NCI-H774 (cell line): ENCODE measurements around the gene LCA5L.
"Not testable (repeated sequence)": the region's sequence is repeated elsewhere in the genome, so short reads cannot be mapped to it uniquely, and the experiment has no call there.

ENCODE experiments used
- DNase-seq: peaks from one replicate; lab custom pipeline; 2025; lab: John Stamatoyannopoulos, UW

LCA5L gene

DNA sequence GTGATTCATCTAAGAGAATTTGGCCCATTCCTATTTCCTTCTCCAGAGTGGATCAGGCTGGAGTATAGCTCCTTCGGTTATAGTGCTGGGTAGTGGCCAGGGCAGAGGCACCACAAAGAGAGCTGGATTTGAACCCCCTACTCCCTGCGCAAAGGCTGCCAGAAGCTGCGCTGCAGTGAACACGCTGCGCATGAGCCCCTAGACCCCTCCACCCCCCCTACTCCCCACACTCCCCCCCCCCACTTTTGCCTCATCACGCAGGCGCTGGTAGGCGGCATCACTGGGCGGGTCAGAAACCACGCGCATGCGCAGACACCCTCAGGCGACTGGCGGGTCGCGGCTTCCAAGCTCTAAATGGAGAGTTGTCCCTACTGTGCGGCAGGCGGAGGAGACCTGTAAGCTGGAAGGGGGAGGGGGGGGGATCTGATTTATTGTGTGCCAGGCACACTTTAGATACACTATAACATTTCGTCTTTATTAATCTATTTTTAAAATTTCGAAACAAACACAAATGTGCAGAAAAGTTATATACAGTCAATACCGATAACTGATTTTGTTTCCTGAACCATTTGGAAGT, 58.0 kb downstream of the LCA5L start:
- peak; percentile 89 for DNase-seq

- DNase-seq: no peak
Observed at GRCh38 chr21:39386899-39387298, 58.7 kb downstream of the LCA5L start.

GRCh38 chr21:39386194-39386593, 59.4 kb downstream of the LCA5L start:
- no peak for DNase-seq

DNA sequence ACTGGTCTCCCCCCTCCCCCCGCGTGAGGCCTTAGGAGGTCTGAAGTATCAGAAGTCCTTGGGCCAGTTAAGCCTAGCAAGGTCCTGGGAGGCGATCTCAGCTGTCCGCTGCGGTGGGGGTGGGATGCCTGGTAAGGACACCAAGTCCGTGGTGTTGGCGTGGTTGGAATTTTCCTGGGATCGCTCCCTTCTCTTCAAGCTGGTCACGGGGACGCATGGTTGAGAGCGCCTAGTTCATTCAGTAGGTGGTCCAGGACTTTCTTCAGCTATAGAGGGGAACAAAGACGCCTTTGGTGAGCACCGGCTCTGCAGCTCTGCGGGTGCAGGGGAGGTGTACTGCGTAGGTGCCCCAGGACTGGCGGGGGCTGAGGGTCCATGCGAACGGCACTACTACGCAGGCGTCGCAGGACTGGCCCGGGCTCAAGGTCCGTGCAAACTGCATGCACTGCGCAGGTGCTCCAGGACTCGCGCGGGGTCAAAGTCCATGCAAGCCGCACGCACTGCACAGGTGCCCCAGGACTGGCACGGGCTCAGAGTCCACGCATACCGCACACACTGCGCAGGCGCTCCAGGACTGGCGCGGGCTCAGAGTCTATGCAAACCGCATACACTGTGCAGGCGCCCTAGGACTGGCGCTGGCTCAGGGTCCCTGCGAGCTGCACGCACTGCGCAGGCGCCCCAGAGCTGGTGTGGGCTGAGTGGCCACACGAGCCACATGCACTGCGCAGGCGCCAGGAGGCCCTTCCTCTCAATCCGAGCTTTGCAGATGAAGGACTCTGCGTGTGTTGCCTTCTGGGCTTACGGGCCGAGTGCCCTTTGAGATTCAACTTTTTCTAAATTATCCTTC, 60.1 kb downstream of the LCA5L start:
- DNase-seq: no peak

DNA sequence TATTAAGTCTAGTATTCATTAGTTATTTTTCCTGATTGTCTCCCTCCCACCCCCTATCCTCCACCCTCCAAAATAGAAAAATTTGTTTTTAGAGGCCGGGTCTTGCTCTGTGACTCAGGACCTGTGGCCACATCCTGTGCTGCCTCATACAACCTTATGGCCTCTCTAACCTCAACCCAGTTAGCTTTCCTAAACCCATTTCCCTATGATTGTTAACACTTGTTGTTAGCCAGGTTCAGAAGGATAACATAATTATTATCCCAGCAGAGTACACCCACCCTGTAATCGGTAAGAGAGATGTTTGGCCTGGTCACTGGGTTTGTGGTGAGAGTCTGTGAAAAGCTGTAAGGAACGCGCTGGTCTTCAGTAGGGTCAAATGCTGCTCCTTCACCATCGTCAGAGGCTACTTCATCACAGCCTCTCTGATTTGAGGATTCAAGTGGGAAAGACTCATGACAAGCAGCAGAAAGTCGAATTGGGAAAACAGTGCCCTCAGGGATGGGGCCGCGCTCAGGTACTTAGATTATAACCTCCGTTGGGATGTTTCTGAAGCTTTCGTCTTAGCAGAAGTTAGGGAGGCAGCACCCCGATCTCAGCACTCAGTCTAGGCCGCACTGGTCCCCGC, 60.8 kb downstream of the LCA5L start:
- DNase-seq: no peak

DNA sequence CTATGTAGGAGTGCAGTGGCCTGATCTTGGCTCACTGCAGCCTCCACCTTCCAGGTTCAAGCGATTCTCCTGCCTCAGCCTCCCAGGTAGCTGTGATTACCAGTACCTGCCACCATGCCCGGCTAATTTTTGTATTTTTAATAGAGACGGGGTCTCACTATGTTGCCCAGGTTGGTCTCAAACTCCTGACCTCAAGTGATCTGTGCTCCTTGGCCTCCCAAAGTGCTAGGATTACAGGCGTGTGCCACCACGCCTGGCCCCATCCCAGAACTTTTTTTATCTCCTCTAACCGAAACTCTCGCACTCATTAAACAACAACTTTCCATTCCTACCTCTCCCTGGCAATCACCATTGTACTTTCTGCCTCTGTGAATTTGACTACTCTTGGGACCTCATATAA, 63.5 kb downstream of the LCA5L start:
- not testable (repeated sequence) for DNase-seq

DNA sequence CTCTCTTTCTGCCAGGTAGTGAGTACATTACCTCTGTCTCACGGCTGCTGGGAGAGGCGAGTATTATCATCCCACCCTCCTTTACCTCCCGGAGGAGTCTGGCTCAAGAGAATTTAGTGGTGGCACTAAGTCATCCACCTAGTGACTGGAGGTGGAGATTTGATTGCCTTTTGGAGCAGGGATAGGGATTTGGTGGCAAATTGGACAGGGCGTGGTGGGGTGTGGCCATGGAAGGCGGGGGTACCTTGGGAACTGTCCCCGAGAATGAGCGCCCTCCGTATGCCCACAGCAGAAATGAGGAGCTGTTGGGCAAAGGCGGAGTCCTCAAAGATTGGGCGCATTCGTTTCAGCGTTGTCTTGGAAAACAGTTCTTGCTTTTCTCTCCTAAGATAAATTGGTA, 64.6 kb downstream of the LCA5L start:
- DNase-seq: no peak

DNA sequence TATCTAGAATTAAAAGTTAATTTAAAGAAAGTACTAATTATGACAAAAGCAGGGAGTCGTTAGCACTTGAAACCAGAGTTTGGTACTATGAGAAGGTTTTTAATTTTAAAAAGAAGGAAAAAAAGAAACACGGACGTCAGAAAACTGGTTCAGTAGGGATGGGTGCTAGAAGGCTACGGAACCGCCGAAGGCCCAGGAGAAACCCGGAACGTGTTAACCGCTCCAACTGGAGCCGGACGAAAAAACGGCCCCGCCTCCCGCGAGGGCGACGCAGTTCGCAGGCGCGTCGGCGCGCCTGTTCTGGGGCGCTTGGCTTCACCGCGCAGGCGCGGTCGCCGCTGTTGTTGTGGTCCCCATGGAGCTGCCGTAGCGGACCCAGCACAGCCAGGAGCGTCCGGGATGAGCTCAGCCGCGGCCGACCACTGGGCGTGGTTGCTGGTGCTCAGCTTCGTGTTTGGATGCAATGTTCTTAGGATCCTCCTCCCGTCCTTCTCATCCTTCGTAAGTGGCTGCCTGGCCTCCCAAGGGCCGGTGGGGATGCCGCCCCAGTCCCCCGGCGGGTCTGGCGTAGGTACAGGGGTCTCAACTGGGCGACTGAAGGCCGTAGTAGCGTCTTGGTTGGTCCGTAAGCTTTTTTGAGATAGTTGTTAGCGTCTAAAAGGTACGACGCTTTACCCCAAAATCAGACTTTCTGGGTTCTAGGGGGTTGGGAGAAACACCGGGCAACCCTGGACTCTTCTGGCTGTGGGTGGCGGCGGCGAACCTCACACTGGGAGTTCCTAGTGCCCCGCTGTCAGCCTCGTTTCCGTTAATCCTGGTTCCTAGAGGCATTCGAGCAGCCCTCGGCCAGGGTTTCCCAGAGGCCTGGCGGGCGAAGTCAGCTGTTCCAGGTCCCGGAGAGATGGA, 65.3 kb downstream of the LCA5L start:
- peak; percentile 84 for DNase-seq

DNA sequence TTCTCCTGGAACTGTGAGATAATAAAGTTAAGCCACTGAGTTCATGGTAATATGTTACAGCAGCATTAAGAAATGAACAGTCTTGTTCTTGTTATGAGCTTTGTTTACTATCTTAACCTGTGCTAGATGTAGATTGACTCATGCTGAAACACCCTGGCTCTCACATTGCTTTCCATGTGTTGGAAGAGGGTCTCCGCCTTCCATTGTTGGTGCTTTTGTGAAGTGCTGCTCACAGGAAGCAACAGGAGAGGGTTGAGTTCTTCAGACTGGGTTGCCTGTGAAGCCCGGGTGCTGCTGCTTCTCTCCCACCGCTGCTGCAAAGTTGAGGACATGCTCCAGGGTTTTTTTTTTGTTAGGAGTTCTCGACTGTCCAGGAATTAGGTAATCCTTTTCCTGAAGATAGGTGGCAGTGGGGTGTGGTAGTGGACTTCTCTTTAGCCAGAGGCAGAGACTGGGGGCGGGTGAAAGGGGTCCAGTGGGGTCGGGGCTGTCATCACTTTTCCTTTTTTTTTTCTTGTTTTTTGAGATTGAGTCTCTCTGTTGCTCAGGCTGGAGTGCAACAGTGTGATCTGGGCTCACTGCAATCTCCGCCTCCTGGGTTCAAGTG, 68.0 kb downstream of the LCA5L start:
- no peak for DNase-seq

DNA sequence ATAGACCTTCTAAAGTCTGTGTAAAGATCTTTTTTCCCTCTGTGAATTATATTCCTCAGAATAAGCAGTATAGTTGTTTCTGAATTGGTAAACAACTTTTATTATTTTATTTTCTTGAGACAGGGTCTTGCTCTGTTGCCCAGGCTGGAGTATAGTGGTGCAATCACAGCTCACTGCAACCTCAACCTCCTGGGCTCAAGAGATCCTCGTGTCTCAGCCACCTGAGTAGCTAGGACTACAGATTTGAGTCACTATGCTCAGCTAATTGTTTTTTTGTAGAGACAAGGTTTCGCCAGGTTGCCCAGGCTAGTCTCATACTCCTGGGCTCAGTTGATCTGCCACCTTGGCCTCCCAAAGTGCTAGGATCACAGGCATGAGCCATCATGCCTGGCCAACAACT, 70.1 kb downstream of the LCA5L start:
- no peak for DNase-seq

DNA sequence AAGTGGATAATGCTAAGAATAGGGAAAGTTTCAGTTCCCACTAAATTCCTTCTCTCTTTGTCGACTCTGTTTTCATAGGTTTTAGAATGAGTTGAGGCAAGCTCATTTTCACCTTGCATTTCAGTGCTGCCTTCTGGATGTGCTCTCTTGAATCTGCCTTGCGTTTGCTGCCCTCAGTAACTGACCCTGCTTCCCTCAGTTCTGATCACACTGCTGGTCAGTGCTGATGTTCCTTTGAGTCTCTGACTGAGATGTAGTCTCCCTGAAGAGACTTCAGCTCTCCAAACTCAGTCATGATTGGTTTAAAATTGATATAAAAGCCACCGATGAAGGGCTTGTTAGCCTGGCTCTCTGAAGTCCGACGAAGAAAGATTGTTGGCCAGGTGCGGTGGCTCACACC, 71.5 kb downstream of the LCA5L start:
- DNase-seq: no peak

DNA sequence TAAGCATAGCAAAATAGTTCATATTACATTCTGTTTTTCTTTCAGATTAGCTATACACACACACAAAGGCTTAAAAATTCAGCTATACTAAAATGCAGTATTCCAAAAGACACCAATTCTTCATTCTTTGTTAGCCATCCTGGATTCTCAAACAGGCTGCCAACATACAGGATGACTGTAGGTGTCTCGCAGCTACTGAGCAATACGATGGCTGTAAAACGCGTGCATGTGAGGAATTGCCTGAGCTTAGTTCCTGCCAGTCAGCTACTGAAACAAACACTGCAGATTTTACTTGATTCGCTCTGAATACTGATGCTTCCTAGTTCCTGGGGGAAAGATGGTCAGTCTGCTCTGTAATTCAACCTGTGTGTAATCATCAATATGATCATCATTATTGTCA, 71.9 kb downstream of the LCA5L start:
- no peak for DNase-seq

- not testable (repeated sequence) for DNase-seq
Observed at GRCh38 chr21:39369896-39370288, 75.7 kb downstream of the LCA5L start.

DNA sequence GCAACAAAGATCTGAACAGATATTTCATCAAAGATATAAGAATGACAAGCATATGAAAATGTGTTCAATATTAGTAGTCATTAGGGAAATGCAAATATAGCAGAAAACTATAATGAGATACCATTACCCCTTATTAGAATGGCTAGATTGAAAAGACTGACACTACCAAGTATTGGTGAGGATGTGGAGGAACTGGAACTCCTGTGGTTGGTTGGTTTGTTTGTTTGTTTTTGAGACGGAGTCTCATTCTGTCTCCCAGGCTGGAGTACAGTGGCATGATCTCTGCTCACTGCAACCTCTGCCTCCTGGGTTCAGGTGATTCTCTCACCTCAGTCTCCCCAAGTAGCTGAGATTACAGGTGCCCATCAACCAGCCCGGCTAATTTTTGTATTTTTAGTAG, 77.8 kb downstream of the LCA5L start:
- DNase-seq: no peak

DNA sequence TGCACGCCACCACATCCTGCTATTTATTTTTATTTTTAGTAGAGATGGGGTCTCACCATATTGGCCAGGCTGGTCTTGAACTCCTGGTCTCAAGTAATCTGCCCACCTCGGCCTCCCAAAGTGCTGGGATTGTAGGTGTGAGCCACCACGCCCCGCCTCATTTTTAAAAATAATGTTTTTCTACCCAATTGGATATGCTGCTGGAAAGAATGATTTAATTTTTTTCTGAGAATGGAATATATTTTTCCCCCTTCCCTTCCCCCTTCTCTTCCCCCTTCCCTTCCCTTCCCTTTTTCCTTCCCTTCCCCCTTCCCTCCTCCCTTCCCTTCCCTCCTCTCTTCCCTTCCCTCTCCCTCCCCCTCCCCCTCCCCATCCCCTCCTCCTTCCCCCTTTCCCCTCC, 79.0 kb downstream of the LCA5L start:
- DNase-seq: no peak

DNA sequence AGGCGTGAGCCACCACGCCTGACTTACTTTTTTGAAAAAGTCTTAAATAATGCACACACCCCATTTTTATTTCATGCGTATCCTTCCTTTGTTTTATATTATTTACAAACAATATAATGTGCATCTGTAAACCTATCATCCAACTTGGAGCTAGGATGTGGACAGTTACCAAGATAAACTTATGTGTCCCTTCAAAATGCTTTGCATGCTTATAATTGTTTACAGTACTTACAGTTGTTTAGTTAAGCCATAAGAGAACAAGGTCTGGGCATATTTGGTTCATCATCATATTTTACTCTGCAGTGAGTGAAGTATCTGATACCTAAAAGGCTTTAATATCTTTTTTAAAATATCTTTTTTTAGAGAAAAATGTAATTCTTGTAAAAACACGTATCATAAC, 80.6 kb downstream of the LCA5L start:
- no peak for DNase-seq

GRCh38 chr21:39363607-39364555, 81.7 kb downstream of the LCA5L start:
- DNase-seq: no peak

DNA sequence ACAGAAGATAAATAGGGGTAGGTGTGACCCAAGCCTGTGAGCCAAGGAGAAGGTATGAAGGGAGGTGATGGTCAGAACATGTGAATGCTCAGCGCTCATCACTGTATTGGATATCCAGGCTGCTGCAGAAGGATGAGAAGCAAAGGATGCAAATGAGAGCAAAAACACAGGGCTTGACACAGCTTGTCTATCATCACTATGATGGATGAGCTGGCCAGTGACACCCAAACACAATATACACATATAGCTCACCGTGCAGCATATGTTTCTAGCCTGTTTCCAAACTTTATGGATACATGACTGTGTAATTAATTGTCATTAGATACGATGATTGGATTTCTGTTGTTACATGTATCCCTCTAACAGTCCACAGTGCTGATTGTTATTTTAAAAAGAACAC, 82.8 kb downstream of the LCA5L start:
- DNase-seq: no peak

- DNase-seq: no peak
Observed at GRCh38 chr21:39359382-39359781, 86.2 kb downstream of the LCA5L start.
